Loucy (cell line): ENCODE measurements around the gene ZMYND15.

Experiments
- EZH2phosphoT487 ChIP-seq: fragments of 200-600 bp; IDR thresholded peaks from 2 replicates; pipeline ENCODE4 v1.6.1; 2018; ENCODE audit warnings: antibody characterized with exemption, mild to moderate bottlenecking, moderate library complexity, borderline replicate concordance
- TF ChIP-seq, protein P1 (sequence below): fragments of 200-600 bp; sonication (generic); conservative IDR thresholded peaks from 2 replicates; pipeline ENCODE4 v1.5.1; 2014; ENCODE audit warnings: mild to moderate bottlenecking, antibody characterized with exemption, low read length

DNA sequence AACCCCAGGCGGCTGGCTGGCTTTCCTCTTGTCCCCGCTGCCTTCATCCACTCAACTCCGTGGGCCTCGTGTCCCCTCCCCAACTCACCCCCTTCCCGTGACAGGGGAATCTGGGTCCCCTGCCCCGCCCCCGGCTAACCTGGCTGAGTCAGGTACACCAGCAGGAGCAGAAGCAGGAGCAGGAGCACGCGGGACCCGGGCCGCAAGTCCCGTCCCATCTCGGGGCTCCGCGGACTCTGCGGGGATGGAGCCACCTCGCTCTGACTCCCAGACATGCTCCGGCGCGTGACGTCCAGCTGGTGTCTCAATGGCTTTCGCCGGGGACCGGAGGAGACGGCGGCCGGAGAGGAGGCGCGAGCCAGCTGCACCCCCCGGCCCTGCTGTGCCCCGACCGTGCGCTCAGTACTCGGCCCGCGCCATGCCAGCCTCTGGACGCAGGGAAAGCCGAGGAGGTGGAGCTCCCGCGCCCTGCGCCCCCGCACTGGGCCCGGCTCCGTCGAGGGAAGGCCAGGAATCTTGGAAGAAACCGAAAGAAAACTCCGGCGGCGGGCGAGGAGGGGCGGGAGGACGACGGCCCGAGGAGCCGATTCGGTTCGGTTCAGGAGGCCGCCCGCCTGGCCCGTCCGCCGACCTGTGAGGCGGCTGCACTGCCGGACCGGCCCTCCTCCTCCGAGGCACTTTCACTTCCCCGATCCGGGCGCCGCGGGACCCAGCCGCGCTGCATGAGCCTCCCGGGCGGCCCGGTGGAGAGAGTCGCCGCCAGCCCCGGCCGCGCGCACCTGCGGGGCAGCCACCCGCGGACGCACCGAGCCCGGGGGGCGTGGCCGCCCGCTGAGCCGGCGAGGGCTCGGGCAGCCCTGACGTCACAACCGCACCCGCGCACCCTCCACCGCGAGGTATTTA is at the start of gene ZMYND15, which contains the start of gene CXCL16:
- TF ChIP-seq, protein P1, sequence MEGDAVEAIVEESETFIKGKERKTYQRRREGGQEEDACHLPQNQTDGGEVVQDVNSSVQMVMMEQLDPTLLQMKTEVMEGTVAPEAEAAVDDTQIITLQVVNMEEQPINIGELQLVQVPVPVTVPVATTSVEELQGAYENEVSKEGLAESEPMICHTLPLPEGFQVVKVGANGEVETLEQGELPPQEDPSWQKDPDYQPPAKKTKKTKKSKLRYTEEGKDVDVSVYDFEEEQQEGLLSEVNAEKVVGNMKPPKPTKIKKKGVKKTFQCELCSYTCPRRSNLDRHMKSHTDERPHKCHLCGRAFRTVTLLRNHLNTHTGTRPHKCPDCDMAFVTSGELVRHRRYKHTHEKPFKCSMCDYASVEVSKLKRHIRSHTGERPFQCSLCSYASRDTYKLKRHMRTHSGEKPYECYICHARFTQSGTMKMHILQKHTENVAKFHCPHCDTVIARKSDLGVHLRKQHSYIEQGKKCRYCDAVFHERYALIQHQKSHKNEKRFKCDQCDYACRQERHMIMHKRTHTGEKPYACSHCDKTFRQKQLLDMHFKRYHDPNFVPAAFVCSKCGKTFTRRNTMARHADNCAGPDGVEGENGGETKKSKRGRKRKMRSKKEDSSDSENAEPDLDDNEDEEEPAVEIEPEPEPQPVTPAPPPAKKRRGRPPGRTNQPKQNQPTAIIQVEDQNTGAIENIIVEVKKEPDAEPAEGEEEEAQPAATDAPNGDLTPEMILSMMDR = no peak
- TF ChIP-seq EZH2phosphoT487 = no peak
